Measurements from ENCODE around the gene WDR37. TPM values are rescaled to one million over a fixed set of nuclear protein-coding genes. Genes with fewer than 3 reads are reported as not detected.

Gene WDR37
- total and polyA plus RNA-seq, 9 of the 15 experiments (the other 6 are each of a cell fraction or from before 2014, with no cell fraction given) = 2.3 to 11.6 (median 6.7) TPM

DNA sequence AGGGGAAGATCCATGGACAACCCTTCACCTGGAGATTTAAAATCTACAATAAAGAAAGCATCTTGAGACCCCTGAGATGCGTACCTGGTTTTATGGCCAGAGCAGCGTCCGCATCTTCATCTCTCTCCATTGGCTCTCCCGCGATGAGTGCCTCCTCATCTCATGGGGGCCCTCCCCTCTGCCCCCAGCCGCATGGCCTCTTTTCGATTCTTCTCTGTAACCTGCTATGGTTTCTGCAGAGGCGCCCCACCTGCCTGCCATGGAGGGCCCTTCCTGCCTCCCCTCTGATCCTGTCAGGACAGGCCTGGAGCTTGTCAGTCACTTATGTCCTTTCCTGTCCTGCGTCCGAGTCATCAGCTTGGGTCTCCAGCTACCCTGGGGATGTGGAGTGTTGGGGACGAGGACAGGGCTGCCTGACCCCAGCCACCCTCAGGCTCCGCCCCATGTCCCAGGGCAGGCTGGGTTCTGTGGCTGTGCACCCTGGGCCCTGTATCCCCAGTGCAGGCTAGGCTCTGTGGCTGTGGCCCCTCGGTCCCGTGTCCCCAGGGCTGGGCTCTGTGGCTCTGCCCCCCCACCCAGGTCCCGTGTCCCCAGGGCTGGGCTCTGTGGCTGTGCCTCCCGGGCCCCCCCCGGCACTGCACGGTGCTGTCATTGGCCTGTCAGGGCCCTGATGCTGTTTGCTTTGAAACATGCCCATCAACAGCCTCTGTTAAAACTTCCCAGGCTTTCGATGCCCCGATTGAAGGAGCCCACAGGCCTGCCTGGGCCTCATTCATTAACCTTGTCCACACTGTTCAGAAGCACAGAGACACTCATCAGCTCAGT, 99.8 kb downstream of the WDR37 start:
- H3K27me3 ChIP-seq (ENCODE audit: control insufficient read depth in 2 of 2, insufficient read depth in 2 of 2, low read length in 2 of 2) = peaks cover 2 to 30% of the 10 kb centered on the region in 2 experiments; a peak in 2 of 5 replicates

More for the DNA sequence above, 99.8 kb downstream of the WDR37 start:
- CTCF ChIA-PET (ENCODE audit: low intra/inter-chr PET ratio) = no interaction called here
- no peak overlapping the region for H3K4me2 ChIP-seq (ENCODE audit: insufficient read depth, low read length)
- no peak for TF ChIP-seq THRAP3 (IDR thresholded peaks at IDR 0.05; ENCODE audit: borderline replicate concordance)
- TF ChIP-seq ZNF311 (CRISPR knock-in tag; IDR thresholded peaks at IDR 0.05) = no peak
- TF ChIP-seq, protein P1, sequence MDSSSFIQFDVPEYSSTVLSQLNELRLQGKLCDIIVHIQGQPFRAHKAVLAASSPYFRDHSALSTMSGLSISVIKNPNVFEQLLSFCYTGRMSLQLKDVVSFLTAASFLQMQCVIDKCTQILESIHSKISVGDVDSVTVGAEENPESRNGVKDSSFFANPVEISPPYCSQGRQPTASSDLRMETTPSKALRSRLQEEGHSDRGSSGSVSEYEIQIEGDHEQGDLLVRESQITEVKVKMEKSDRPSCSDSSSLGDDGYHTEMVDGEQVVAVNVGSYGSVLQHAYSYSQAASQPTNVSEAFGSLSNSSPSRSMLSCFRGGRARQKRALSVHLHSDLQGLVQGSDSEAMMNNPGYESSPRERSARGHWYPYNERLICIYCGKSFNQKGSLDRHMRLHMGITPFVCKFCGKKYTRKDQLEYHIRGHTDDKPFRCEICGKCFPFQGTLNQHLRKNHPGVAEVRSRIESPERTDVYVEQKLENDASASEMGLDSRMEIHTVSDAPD (CRISPR knock-in tag; IDR thresholded peaks at IDR 0.05) = no peak
- TF ChIP-seq RFX1 (IDR thresholded peaks at IDR 0.05) = no peak
- 0 out of 2 replicates have a peak, but pooled peaks have one; percentile 8 for TF ChIP-seq POLR2G (IDR thresholded peaks at IDR 0.05; ENCODE audit: low read depth, low read length)
- TF ChIP-seq BRF1 (IDR thresholded peaks at IDR 0.05; ENCODE audit: borderline replicate concordance, extremely low read depth, insufficient read length) = no peak
- no peak for TF ChIP-seq ELF4 (CRISPR knock-in tag; IDR thresholded peaks at IDR 0.05)
- H3K79me2 ChIP-seq (ENCODE audit: control insufficient read depth, insufficient read depth, low read length) = peaks cover 23% of the 10 kb centered on the region
- H3K4me1 ChIP-seq (replicated peaks in 1 of 2; ENCODE audit: control insufficient read depth in 2 of 2, insufficient read depth in 2 of 2, low read length in 2 of 2) = peaks cover 7 to 29% of the 10 kb centered on the region in 2 experiments; a peak in 4 of 5 replicates
- ATAC-seq = no peak
- H4K20me1 ChIP-seq (replicated peaks; ENCODE audit: control insufficient read depth, insufficient read depth, low read length) = no peaks in the 10 kb centered on the region
- H3K9ac ChIP-seq (ENCODE audit: insufficient read depth in 1 of 2, low read depth in 2 of 2, low read length in 2 of 2) = no peak overlapping the region
- 40% methylated on average over 16 of the region's 20 CpGs for WGBS (ENCODE audit: insufficient coverage, low coverage, missing lambda C conversion rate)
- no peak overlapping the region for H3K4me3 ChIP-seq
- BruUV-seq (replicated peaks) = no TSS peak
- POLR2A ChIA-PET = interaction anchor here (0.6 kb wide), 1 partner anchor 505 kb away, joined by 3 read pairs; no protein-coding TSS in a partner anchor
- FAIRE-seq = no peak
- no peak for DNase-seq (ENCODE audit: extremely low read depth in 1 of 4, low spot score in 3 of 4)
- H3K36me3 ChIP-seq (ENCODE audit: control insufficient read depth, insufficient read depth, low read length) = peaks cover 26% of the 10 kb centered on the region; the same call in 2 of the 3 replicates
- H2AFZ ChIP-seq (ENCODE audit: low read depth, low read length) = no peak overlapping the region
- no peak overlapping the region for H3K27ac ChIP-seq (ENCODE audit: extremely low read depth, low read depth, low read length)
- intact Hi-C loops (cut with micrococcal nuclease) = no loop called here
- no peaks in the 10 kb centered on the region for H3K9me1 ChIP-seq (ENCODE audit: control insufficient read depth, insufficient read depth, low read length)
- in situ Hi-C loops (cut with MboI) = no loop called here
- H3K9me3 ChIP-seq (replicated peaks; ENCODE audit: control insufficient read depth, insufficient read depth, low read depth, low read length) = 0 out of 2 replicates have a peak, but pooled peaks cover 1% of the 10 kb centered on the region

All from K562 (cell line).